Astrocyte of the spinal cord (primary cell): Measurements from ENCODE around the gene AGO1.

Experiments used
- DNase-seq: peaks from one replicate; pipeline ENCODE4 v3.0.0; 2011; ENCODE audit warnings: low read depth, low spot score
- H3K4me3 ChIP-seq: 2 replicates; pipeline ENCODE4 v1.5.1; 2011; ENCODE audit warnings: low read depth, mild to moderate bottlenecking, low read length, moderate library complexity
- in situ Hi-C: cut with HindIII; loops from 2 replicates; pipeline ENCODE4 v1.10.0; 2017; ENCODE audit warnings: low sequenced_read_pairs
- TF ChIP-seq, protein P1 (sequence below): IDR thresholded peaks from 2 replicates; pipeline ENCODE4 v1.5.1; 2012; ENCODE audit warnings: low read depth, mild to moderate bottlenecking, low read length, inconsistent platforms

AGO1 gene

GRCh38 chr1:35876988-35877387, 6.0 kb upstream of the AGO1 start:
- no peak for DNase-seq
- in situ Hi-C loops = no loop called here
- no peak overlapping the region for H3K4me3 ChIP-seq
- TF ChIP-seq, protein P1, sequence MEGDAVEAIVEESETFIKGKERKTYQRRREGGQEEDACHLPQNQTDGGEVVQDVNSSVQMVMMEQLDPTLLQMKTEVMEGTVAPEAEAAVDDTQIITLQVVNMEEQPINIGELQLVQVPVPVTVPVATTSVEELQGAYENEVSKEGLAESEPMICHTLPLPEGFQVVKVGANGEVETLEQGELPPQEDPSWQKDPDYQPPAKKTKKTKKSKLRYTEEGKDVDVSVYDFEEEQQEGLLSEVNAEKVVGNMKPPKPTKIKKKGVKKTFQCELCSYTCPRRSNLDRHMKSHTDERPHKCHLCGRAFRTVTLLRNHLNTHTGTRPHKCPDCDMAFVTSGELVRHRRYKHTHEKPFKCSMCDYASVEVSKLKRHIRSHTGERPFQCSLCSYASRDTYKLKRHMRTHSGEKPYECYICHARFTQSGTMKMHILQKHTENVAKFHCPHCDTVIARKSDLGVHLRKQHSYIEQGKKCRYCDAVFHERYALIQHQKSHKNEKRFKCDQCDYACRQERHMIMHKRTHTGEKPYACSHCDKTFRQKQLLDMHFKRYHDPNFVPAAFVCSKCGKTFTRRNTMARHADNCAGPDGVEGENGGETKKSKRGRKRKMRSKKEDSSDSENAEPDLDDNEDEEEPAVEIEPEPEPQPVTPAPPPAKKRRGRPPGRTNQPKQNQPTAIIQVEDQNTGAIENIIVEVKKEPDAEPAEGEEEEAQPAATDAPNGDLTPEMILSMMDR = no peak

- no peak overlapping the region for H3K4me3 ChIP-seq
- TF ChIP-seq, protein P1 = no peak
- DNase-seq = no peak
- in situ Hi-C loops = no loop called here
Observed at GRCh38 chr1:35881850-35882273, 1.1 kb upstream of the AGO1 start.

GRCh38 chr1:35882586-35882944, 444 bp upstream of the AGO1 start:
- no peak for DNase-seq
- peak overlapping the region; percentile 18 for H3K4me3 ChIP-seq
- TF ChIP-seq, protein P1 = no peak
- in situ Hi-C loops = no loop called here

DNA sequence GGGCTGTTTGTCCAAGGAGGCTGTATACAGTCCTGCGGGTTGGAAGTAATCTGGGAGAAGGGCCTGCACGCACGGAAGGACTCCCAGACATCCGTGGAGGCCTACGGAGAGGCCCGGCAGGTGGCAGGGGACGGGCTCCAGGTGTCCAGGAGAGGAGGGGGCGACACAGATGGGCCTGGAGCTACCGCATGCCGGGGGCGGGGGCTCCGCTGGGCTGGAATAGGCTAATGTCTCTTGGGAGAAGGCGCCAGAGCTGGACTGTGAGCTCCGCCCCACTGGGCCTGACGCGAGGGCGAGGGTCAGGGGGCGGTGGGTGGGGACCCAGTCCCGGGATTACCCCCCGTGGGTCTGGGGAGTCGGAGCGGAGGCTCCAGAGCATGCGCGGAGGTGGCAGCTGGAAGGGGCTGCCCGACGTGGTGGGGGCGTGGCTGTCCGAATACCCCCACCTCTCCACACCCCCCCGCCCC, 659 bp downstream of the AGO1 start:
- in situ Hi-C loops = no loop called here

DNA sequence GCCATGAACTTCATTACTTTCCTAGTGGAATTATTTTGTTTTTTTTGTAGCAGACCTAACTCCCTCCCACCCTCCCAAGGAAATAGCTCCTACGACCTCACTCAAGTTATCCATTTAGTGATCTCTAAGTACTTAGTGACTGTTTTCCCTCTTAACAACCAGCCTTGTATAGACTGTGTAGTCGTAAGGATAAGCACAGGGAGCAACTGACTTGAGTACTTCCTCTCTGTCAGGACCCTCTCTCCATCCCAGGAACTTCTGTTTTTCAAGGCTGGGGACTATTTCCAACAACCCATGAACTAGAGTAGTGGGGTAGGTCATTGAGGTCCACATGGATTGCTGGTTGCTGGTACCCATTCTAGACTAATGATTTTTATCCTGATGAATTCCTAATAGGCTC, 1.9 kb downstream of the AGO1 start:
- in situ Hi-C loops = no loop called here

More for the DNA sequence above, 659 bp downstream of the AGO1 start:
- peak overlapping the region; percentile 100 for H3K4me3 ChIP-seq
- DNase-seq = peak; percentile 17
- TF ChIP-seq, protein P1 = no peak

GRCh38 chr1:35885961-35886558, 3.1 kb downstream of the AGO1 start:
- no peak overlapping the region for H3K4me3 ChIP-seq
- no peak for DNase-seq
- in situ Hi-C loops = no loop called here
- TF ChIP-seq, protein P1 = no peak

More for the DNA sequence above, 1.9 kb downstream of the AGO1 start:
- no peak overlapping the region for H3K4me3 ChIP-seq
- DNase-seq = no peak
- TF ChIP-seq, protein P1 = no peak
